ENCODE measurements around the gene RGPD3. TPM values are rescaled to one million over a fixed set of nuclear protein-coding genes. Genes with fewer than 3 reads are reported as not detected.

RGPD3 gene
- total and polyA plus RNA-seq, 4 donors = 0.07 to 0.85 (median 0.36) TPM

GRCh38 chr2:106358521-106358920 is 109.7 kb downstream of the RGPD3 start:
- Histone ChIP-seq H3K27ac (ENCODE audit: low read depth in 1 of 2, low read length in 2 of 2) (no peak overlapping the region), H3K9me3 (ENCODE audit: control insufficient read depth in 4 of 4, low read length in 3 of 4) (no peaks in the 10 kb centered on the region), H3K27me3 (ENCODE audit: control insufficient read depth in 4 of 4, insufficient read depth in 4 of 4, low read length in 3 of 4) (no peaks in the 10 kb centered on the region), H3K9ac (ENCODE audit: low read depth in 1 of 2, low read length in 2 of 2) (no peak overlapping the region), H3K36me3 (ENCODE audit: control insufficient read depth in 4 of 4, insufficient read depth in 3 of 4, low read depth in 1 of 4, low read length in 3 of 4) (no peaks in the 10 kb centered on the region), H3K4me1 (ENCODE audit: control insufficient read depth in 4 of 4, insufficient read depth in 4 of 4, low read length in 3 of 4) (peaks cover 0 to 9% (median 0%) of the 10 kb centered on the region in 4 donors), H3K4me3 (ENCODE audit: low read depth in 1 of 3, low read length in 3 of 3) (no peak overlapping the region)
- TF ChIP-seq SP1 (IDR thresholded peaks at IDR 0.05) (no peak), CTCF (IDR thresholded peaks at IDR 0.05; ENCODE audit: low read depth, low read length, missing input control) (no peak), ZBTB33 (IDR thresholded peaks at IDR 0.05) (no peak), EGR1 (IDR thresholded peaks at IDR 0.05; ENCODE audit: low read depth in 2 of 2) (no peak), NR2F2 (IDR thresholded peaks at IDR 0.05) (no peak), JUND (IDR thresholded peaks at IDR 0.05) (no peak), YY1 (IDR thresholded peaks at IDR 0.05) (no peak), HNF4A (conservative IDR thresholded peaks at IDR 0.05) (no peak), REST (IDR thresholded peaks at IDR 0.05) (no peak), TAF1 (conservative IDR thresholded peaks at IDR 0.05) (no peak), RXRA (IDR thresholded peaks at IDR 0.05) (no peak), FOXA1 (IDR thresholded peaks at IDR 0.05) (no peak), HNF4G (IDR thresholded peaks at IDR 0.05) (no peak), RAD21 (IDR thresholded peaks at IDR 0.05) (no peak), MAX (IDR thresholded peaks at IDR 0.05) (no peak)
- no peak for DNase-seq (ENCODE audit: low spot score)
- WGBS = 75% methylated on average over 6 of the region's 6 CpGs

GRCh38 chr2:106358081-106358480 is 110.1 kb downstream of the RGPD3 start:
- Histone ChIP-seq H3K4me1 (ENCODE audit: control insufficient read depth in 4 of 4, insufficient read depth in 4 of 4, low read length in 3 of 4) (peaks cover 0 to 9% (median 0%) of the 10 kb centered on the region in 4 donors), H3K27me3 (ENCODE audit: control insufficient read depth in 4 of 4, insufficient read depth in 4 of 4, low read length in 3 of 4) (no peaks in the 10 kb centered on the region), H3K36me3 (ENCODE audit: control insufficient read depth in 4 of 4, insufficient read depth in 3 of 4, low read depth in 1 of 4, low read length in 3 of 4) (no peaks in the 10 kb centered on the region), H3K9ac (ENCODE audit: low read depth in 1 of 2, low read length in 2 of 2) (no peak overlapping the region), H3K9me3 (ENCODE audit: control insufficient read depth in 4 of 4, low read length in 3 of 4) (no peaks in the 10 kb centered on the region), H3K27ac (ENCODE audit: low read depth in 1 of 2, low read length in 2 of 2) (no peak overlapping the region), H3K4me3 (ENCODE audit: low read depth in 1 of 3, low read length in 3 of 3) (no peak overlapping the region)
- 85% methylated on average over 5 of the region's 5 CpGs for WGBS
- DNase-seq (ENCODE audit: low spot score) = no peak
- TF ChIP-seq FOXA1 (IDR thresholded peaks at IDR 0.05) = no peak
- no peak for TF ChIP-seq GABPA (IDR thresholded peaks at IDR 0.05 in 1 of 2, conservative IDR thresholded peaks at IDR 0.05 in 1 of 2)
- TF ChIP-seq JUND (IDR thresholded peaks at IDR 0.05) = no peak
- no peak for TF ChIP-seq YY1 (IDR thresholded peaks at IDR 0.05)

Data from liver (tissue), 9 donors.